Measurements from ENCODE around the gene RAD51B.

GRCh38 chr14:68547305-68548193 lies 728.0 kb downstream of the RAD51B start:
- TF ChIP-seq ATF2 (tag by site-specific recombination; IDR thresholded peaks at IDR 0.05; ENCODE audit: low read depth): no peak
- TF ChIP-seq ZNF184 (tag by site-specific recombination; IDR thresholded peaks at IDR 0.05): no peak
- TF ChIP-seq ZBTB11 (tag by site-specific recombination; conservative IDR thresholded peaks at IDR 0.05; ENCODE audit: low read depth): no peak
- TF ChIP-seq CTCF (tag by site-specific recombination; IDR thresholded peaks at IDR 0.05): no peak
- no peak for TF ChIP-seq ZNF704 (tag by site-specific recombination; IDR thresholded peaks at IDR 0.05)
- no peak for TF ChIP-seq ZNF133 (tag by site-specific recombination; IDR thresholded peaks at IDR 0.05)
- no peak for TF ChIP-seq ZFP41 (tag by site-specific recombination; IDR thresholded peaks at IDR 0.05; ENCODE audit: borderline replicate concordance)
- TF ChIP-seq ZNF660 (tag by site-specific recombination; IDR thresholded peaks at IDR 0.05): no peak
- no peak for TF ChIP-seq ZNF248 (tag by site-specific recombination; IDR thresholded peaks at IDR 0.05)
- no peak for TF ChIP-seq ZNF423 (tag by site-specific recombination; IDR thresholded peaks at IDR 0.05)
- no peak for TF ChIP-seq ZNF211 (tag by site-specific recombination; IDR thresholded peaks at IDR 0.05; ENCODE audit: low read depth)
- no peak for TF ChIP-seq TSHZ1 (tag by site-specific recombination; IDR thresholded peaks at IDR 0.05; ENCODE audit: borderline replicate concordance)
- TF ChIP-seq PRDM4 (tag by site-specific recombination; IDR thresholded peaks at IDR 0.05): no peak

Data from HEK293 (cell line).